Glutamatergic neuron (in vitro differentiated cells): ENCODE results near the gene CPEB2. TPM values are rescaled to one million over a fixed set of nuclear protein-coding genes. Genes with fewer than 3 reads are reported as not detected.

Experiments used
- DNase-seq: peaks from one replicate; pipeline ENCODE4 v3.0.0; 2022
- H3K27ac Mint-ChIP-seq: one replicate; pipeline ENCODE4 v1.8.0; 2020; ENCODE audit warnings: mild to moderate bottlenecking, mixed read lengths, inconsistent platforms; ENCODE audit not compliant: unreplicated experiment
- H3K27me3 Mint-ChIP-seq: one replicate; pipeline ENCODE4 v1.8.0; 2020; ENCODE audit warnings: mild to moderate bottlenecking, moderate library complexity, mixed read lengths, inconsistent platforms; ENCODE audit not compliant: unreplicated experiment
- H3K36me3 Mint-ChIP-seq: one replicate; pipeline ENCODE4 v1.8.0; 2020; ENCODE audit warnings: mild to moderate bottlenecking, mixed read lengths, inconsistent platforms; ENCODE audit not compliant: unreplicated experiment
- H3K4me1 Mint-ChIP-seq: one replicate; pipeline ENCODE4 v1.8.0; 2020; ENCODE audit warnings: mild to moderate bottlenecking, low read depth, mixed read lengths, inconsistent platforms; ENCODE audit not compliant: unreplicated experiment
- H3K4me3 Mint-ChIP-seq: one replicate; pipeline ENCODE4 v1.8.0; 2020; ENCODE audit warnings: mild to moderate bottlenecking, mixed read lengths, inconsistent platforms; ENCODE audit not compliant: unreplicated experiment
- H3K9me3 Mint-ChIP-seq: one replicate; pipeline ENCODE4 v1.8.0; 2020; ENCODE audit warnings: mild to moderate bottlenecking, moderate library complexity, mixed read lengths, inconsistent platforms; ENCODE audit not compliant: unreplicated experiment
- total RNA-seq: library from RNA; stranded (reverse); fragmentation: NEBNext Ultra II Directional; extraction: Animal tissue kit (Norgen Biotek cat#: 25700); gene quantifications from one replicate; pipeline ENCODE4 v1.2.1, GENCODE V29; 2021; ENCODE audit not compliant: unreplicated experiment
- TF ChIP-seq, protein P1 (sequence below): fragments of 200-600 bp; sonication (generic); IDR thresholded peaks from one replicate; pipeline ENCODE4 v1.5.0; 2021; ENCODE audit not compliant: partially characterized antibody, unreplicated experiment

CPEB2 gene
- total RNA-seq, 1 donor from 2014 or later = 52.6 TPM

DNA sequence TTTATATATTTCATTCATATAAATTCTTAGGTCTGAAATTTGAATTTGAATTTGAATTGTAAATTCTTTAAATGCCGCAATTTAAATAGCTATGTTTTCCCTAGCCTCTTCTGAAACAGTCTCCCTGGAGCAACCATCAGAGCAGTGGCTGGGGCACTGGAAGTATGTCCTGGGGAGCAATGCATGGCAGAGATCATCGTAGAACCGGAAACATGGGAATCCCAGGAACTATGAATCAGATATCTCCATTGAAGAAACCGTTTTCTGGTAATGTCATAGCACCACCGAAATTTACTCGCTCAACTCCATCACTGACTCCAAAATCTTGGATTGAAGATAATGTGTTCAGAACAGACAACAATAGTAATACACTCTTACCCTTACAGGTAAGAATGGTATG lies 4.9 kb downstream of the CPEB2 start:
- no peak overlapping the region for H3K27ac Mint-ChIP-seq
- H3K27me3 Mint-ChIP-seq = peaks cover 5% of the 10 kb centered on the region
- DNase-seq = no peak
- H3K4me3 Mint-ChIP-seq = peak overlapping the region; percentile 84
- peaks cover 21% of the 10 kb centered on the region for H3K4me1 Mint-ChIP-seq
- peaks cover 5% of the 10 kb centered on the region for H3K9me3 Mint-ChIP-seq
- TF ChIP-seq, protein P1, sequence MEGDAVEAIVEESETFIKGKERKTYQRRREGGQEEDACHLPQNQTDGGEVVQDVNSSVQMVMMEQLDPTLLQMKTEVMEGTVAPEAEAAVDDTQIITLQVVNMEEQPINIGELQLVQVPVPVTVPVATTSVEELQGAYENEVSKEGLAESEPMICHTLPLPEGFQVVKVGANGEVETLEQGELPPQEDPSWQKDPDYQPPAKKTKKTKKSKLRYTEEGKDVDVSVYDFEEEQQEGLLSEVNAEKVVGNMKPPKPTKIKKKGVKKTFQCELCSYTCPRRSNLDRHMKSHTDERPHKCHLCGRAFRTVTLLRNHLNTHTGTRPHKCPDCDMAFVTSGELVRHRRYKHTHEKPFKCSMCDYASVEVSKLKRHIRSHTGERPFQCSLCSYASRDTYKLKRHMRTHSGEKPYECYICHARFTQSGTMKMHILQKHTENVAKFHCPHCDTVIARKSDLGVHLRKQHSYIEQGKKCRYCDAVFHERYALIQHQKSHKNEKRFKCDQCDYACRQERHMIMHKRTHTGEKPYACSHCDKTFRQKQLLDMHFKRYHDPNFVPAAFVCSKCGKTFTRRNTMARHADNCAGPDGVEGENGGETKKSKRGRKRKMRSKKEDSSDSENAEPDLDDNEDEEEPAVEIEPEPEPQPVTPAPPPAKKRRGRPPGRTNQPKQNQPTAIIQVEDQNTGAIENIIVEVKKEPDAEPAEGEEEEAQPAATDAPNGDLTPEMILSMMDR = no peak
- H3K36me3 Mint-ChIP-seq = peaks cover 6% of the 10 kb centered on the region

DNA sequence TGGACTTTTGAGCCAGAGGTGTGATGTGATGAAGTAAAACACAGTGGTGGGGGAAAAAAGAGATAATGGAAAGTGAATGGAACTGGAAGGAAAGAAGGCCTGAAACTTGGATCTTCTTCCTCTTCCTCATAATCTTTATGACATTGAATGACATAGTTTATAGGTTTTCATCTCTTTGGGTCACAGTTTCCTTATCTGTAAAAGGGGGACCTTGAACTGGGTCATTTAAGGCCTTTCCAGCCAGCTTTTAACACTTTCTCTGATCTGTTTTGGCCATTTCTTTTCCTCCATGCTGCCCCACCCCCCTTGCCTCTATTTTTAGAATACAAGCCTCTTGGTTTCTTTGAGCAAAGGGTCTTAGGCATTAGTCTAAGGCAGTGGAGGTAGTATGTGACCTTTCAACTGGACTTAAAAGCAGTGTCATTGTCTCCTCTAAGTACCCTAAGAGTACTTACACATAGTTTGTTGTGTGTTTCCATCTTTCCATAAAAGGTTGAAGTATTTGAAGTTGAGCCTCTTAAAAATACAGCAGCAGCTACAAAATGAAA lies 7.8 kb downstream of the CPEB2 start:
- Mint-ChIP-seq H3K4me3 (no peak overlapping the region), H3K27me3 (peaks cover 4% of the 10 kb centered on the region), H3K27ac (no peak overlapping the region), H3K4me1 (peaks cover 25% of the 10 kb centered on the region), H3K9me3 (peaks cover 3% of the 10 kb centered on the region), H3K36me3 (peaks cover 4% of the 10 kb centered on the region)
- no peak for DNase-seq
- TF ChIP-seq, protein P1 = no peak

DNA sequence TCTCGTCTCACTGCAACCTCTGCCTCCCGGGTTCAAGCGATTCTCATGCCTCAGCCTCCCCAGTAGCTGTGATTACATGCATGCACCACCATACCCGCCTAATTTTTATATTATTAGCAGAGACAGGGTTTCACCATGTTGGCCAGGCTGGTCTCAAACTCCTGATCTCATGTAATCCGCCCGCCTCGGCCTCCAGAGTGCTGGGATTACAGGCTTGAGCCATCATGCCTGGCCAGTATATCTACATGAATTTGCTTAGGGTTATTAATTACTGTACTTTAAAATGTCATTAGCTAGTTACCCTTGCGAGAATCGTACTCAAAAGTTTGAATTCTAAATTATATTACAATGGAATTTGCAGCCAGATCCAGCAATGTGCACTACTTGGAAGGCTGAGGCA lies 8.9 kb downstream of the CPEB2 start:
- TF ChIP-seq, protein P1 = no peak
- Mint-ChIP-seq H3K4me3 (no peak overlapping the region), H3K4me1 (peaks cover 25% of the 10 kb centered on the region), H3K27me3 (no peaks in the 10 kb centered on the region), H3K36me3 (no peaks in the 10 kb centered on the region), H3K27ac (no peak overlapping the region), H3K9me3 (no peaks in the 10 kb centered on the region)
- no peak for DNase-seq

DNA sequence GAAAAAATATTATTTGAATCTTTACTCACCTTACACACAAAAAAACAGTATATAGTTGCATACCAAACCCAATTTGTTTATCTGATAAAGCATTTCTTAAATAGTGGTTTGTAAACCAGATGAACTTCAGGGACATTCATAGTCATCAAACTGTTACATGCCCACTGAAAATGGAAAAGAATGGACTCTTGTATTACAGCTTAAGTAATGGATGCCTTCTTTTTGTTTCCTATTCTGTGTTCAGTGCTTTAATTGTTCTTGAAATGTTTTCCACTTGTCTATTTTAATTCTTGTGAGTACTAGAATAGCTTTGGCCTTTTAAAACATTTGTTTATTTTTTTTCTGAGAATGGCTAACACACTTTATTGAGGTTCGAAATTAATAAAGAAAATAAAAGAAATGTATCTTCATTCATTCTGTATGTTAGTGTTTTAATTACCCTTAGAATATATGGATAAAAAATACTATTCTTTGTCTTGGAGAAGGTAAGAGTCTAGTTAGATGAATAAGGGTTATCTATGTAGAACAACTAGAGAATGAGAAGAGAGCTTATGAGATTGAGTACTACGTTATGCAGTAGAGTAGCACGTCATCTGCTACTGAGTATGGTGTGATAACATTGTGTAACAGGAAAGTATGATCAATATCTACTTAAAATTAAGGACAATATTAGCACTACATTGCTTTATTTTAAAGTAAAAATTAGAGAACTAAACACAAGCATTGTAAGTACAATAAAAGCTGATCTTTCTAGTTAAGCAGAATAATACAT lies 9.9 kb downstream of the CPEB2 start:
- no peak for DNase-seq
- no peaks in the 10 kb centered on the region for H3K36me3 Mint-ChIP-seq
- H3K9me3 Mint-ChIP-seq = no peaks in the 10 kb centered on the region
- no peaks in the 10 kb centered on the region for H3K27me3 Mint-ChIP-seq
- no peak overlapping the region for H3K4me3 Mint-ChIP-seq
- TF ChIP-seq, protein P1 = no peak
- peaks cover 23% of the 10 kb centered on the region for H3K4me1 Mint-ChIP-seq
- H3K27ac Mint-ChIP-seq = no peak overlapping the region

DNA sequence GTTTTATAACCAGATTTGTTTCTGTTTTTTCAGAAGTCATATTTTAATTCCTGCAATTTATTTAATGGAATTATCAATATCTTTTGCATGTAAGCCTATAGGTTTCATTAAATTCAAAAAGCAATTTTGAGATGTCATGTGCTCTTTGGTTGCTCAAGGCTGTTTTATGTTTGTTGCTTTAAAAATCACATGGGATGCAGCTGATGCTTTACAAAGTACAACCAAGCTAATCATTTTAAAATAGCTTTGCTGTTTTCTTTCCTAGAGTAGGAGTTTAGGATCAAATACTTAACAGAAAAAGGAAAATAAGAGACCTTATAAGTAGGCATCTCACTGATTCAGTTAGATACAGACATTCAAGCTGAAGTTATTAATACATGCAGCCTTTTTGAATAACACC lies 11.3 kb downstream of the CPEB2 start:
- Mint-ChIP-seq H3K27me3 (no peaks in the 10 kb centered on the region), H3K4me1 (peaks cover 21% of the 10 kb centered on the region), H3K4me3 (no peak overlapping the region), H3K27ac (no peak overlapping the region), H3K9me3 (no peaks in the 10 kb centered on the region), H3K36me3 (no peaks in the 10 kb centered on the region)
- TF ChIP-seq, protein P1 = no peak
- no peak for DNase-seq
